ENCODE measurements around the gene TTC38.

DNA sequence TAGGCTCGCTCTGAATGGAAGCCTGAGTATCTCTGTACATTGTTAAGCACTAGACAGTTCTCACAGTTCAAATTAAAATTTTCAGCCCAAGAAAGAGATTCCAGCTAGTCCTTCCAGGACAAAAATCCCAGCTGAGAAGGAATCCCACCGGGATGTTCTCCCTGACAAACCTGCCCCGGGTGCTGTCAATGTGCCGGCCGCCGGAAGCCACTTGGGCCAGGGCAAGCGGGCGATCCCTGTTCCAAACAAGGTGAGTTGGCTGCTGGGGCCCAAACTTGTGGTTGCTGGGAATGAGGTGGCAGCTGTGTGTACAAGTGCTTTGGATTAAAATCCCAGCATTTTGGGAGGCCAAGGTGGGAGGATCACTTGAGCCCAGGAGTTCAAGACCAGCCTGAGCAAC, 44.2 kb downstream of the TTC38 start:
- TF ChIP-seq, protein P1, sequence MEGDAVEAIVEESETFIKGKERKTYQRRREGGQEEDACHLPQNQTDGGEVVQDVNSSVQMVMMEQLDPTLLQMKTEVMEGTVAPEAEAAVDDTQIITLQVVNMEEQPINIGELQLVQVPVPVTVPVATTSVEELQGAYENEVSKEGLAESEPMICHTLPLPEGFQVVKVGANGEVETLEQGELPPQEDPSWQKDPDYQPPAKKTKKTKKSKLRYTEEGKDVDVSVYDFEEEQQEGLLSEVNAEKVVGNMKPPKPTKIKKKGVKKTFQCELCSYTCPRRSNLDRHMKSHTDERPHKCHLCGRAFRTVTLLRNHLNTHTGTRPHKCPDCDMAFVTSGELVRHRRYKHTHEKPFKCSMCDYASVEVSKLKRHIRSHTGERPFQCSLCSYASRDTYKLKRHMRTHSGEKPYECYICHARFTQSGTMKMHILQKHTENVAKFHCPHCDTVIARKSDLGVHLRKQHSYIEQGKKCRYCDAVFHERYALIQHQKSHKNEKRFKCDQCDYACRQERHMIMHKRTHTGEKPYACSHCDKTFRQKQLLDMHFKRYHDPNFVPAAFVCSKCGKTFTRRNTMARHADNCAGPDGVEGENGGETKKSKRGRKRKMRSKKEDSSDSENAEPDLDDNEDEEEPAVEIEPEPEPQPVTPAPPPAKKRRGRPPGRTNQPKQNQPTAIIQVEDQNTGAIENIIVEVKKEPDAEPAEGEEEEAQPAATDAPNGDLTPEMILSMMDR (IDR thresholded peaks at IDR 0.05 in 4 of 5, conservative IDR thresholded peaks at IDR 0.05 in 1 of 5), result no peak
- TF ChIP-seq POLR2A (IDR thresholded peaks at IDR 0.05), result no peak

Data from gastrocnemius medialis (tissue), 4 donors.